UCSD-AML1 (cell line): ENCODE results near the gene FLT3LG.
"Not testable (repeated sequence)": the region's sequence is repeated elsewhere in the genome, so short reads cannot be mapped to it uniquely, and the experiment has no call there.

Experiments used
- DNase-seq: peaks from one replicate; lab custom pipeline; 2025; ENCODE audit not compliant: unreplicated experiment; lab: John Stamatoyannopoulos, UW

Gene FLT3LG

GRCh38 chr19:49440439-49441209 is 33.4 kb upstream of the FLT3LG start:
- no peak for DNase-seq

GRCh38 chr19:49441210-49441959 is 32.6 kb upstream of the FLT3LG start, which contains the start of gene SLC17A7:
TSS of gene SLC17A7 (minus strand) at chr19:49441527. CDS start at chr19:49441379, 148 bp downstream.
- DNase-seq: peak; percentile 18

- no peak for DNase-seq
These were observed 32.1 kb upstream of the FLT3LG start for GRCh38 chr19:49441960-49442350.

- no peak for DNase-seq
These were observed 31.7 kb upstream of the FLT3LG start for GRCh38 chr19:49442354-49442753.

- peak; percentile 92 for DNase-seq
These were observed 31.1 kb upstream of the FLT3LG start for GRCh38 chr19:49442771-49443365.

GRCh38 chr19:49443366-49444099 is 30.5 kb upstream of the FLT3LG start:
- DNase-seq: peak; percentile 93

- not testable (repeated sequence) for DNase-seq
These were observed 29.8 kb upstream of the FLT3LG start for GRCh38 chr19:49444100-49444700.

- no peak for DNase-seq
These were observed 28.0 kb upstream of the FLT3LG start for GRCh38 chr19:49445997-49446396.

GRCh38 chr19:49447485-49448431 is 26.3 kb upstream of the FLT3LG start:
- no peak for DNase-seq

- DNase-seq: no peak
These were observed 25.6 kb upstream of the FLT3LG start for GRCh38 chr19:49448432-49448786.

GRCh38 chr19:49450405-49450804 is 23.6 kb upstream of the FLT3LG start:
- DNase-seq: no peak

- DNase-seq: peak; percentile 95
These were observed 22.4 kb upstream of the FLT3LG start, which contains the start of gene PIH1D1 for GRCh38 chr19:49451430-49452181. TSS of gene PIH1D1 (minus strand) at chr19:49451814. CDS start at chr19:49451574, 240 bp downstream.

- peak; percentile 99 for DNase-seq
These were observed 20.8 kb upstream of the FLT3LG start, which contains the start of gene ALDH16A1 for GRCh38 chr19:49453013-49453756. TSS of gene ALDH16A1 (plus strand) at chr19:49453225. CDS start at chr19:49453332, 107 bp downstream.

GRCh38 chr19:49453757-49454240 is 20.2 kb upstream of the FLT3LG start:
- no peak for DNase-seq

- no peak for DNase-seq
These were observed 18.2 kb upstream of the FLT3LG start for GRCh38 chr19:49455773-49456172.

GRCh38 chr19:49456326-49456725 is 17.7 kb upstream of the FLT3LG start:
- no peak for DNase-seq

- no peak for DNase-seq
These were observed 15.5 kb upstream of the FLT3LG start for GRCh38 chr19:49458567-49458903.

GRCh38 chr19:49459388-49459787 is 14.6 kb upstream of the FLT3LG start:
- DNase-seq: no peak
